Vagina (tissue), 2 donors: ENCODE data around the gene KCNMB2. TPM values are rescaled to one million over a fixed set of nuclear protein-coding genes. Genes with fewer than 3 reads are reported as not detected.

Experiments used
- DNase-seq, 2 donors: peaks; one replicate each; pipeline ENCODE4 v3.0.0-alpha.2; 2017; ENCODE audit errors: extremely low spot score in 2 of 2
- H3K27ac ChIP-seq: fragments of 200-600 bp; sonication (generic); one replicate; pipeline ENCODE4 v1.5.1; 2019
- H3K27me3 ChIP-seq: fragments of 200-600 bp; sonication (generic); one replicate; pipeline ENCODE4 v1.5.1; 2019
- H3K36me3 ChIP-seq, 2 donors: fragments of 200-600 bp; sonication (generic); one replicate each; pipeline ENCODE4 v1.5.1; 2017 to 2019
- H3K4me1 ChIP-seq: fragments of 200-600 bp; sonication (generic); one replicate; pipeline ENCODE4 v1.5.1; 2019
- H3K4me3 ChIP-seq, 2 donors: fragments of 200-600 bp; sonication (generic); 1 replicate in 1 of 2; 2 replicates in 1 of 2; pipeline ENCODE4 v1.5.1; 2016 to 2019
- H3K9me3 ChIP-seq: fragments of 200-600 bp; sonication (generic); one replicate; pipeline ENCODE4 v1.5.1; 2019
- CTCF ChIP-seq, 3 experiments: fragments of 450-650 bp in 2 of 3; fragments of 200-600 bp in 1 of 3; sonication (generic) in 1 of 3; IDR thresholded peaks; one replicate each; pipeline ENCODE4 v1.5.1; 2017 to 2019; ENCODE audit warnings: antibody characterized with exemption in 3 of 3, mild to moderate bottlenecking in 2 of 3, moderate library complexity in 2 of 3
- POLR2A ChIP-seq, 2 donors: fragments of 450-650 bp; IDR thresholded peaks; one replicate each; pipeline ENCODE4 v1.6.1; 2017; ENCODE audit warnings: antibody characterized with exemption in 2 of 2, mild to moderate bottlenecking in 2 of 2, moderate library complexity in 2 of 2
- POLR2AphosphoS5 ChIP-seq, 2 donors: sonication (generic); formaldehyde crosslinking; IDR thresholded peaks; one replicate each; pipeline ENCODE4 v1.9.0; 2017; ENCODE audit warnings: antibody characterized with exemption in 2 of 2, mild to moderate bottlenecking in 2 of 2, low read depth in 1 of 2; ENCODE audit not compliant: insufficient read depth in 1 of 2
- intact Hi-C: fragments of 100-400 bp; cut with DNase I; formaldehyde crosslinking; loops from one replicate; pipeline ENCODE4 v1.15.1; 2023
- total RNA-seq: library from RNA; depleted of rRNA; stranded (reverse); fragments of >200 nt; gene quantifications from one replicate; pipeline ENCODE4 v1.2.3, GENCODE V29; 2016

Gene KCNMB2
- total RNA-seq, 1 donor from 2014 or later, result 1.5 TPM

- H3K27ac ChIP-seq, result no peak overlapping the region
- H3K36me3 ChIP-seq, result no peaks in the 10 kb centered on the region
- no peak for TF ChIP-seq POLR2AphosphoS5 (IDR thresholded peaks at IDR 0.05; ENCODE audit: insufficient read depth in 1 of 2, low read depth in 1 of 2)
- no peak for TF ChIP-seq CTCF (IDR thresholded peaks at IDR 0.05)
- no peak for TF ChIP-seq POLR2A (IDR thresholded peaks at IDR 0.05)
- no peak for DNase-seq
- no peaks in the 10 kb centered on the region for H3K9me3 ChIP-seq
- no peak overlapping the region for H3K4me3 ChIP-seq
- H3K4me1 ChIP-seq, result no peaks in the 10 kb centered on the region
- H3K27me3 ChIP-seq, result no peaks in the 10 kb centered on the region
- intact Hi-C loops, result no loop called here
Observed at GRCh38 chr3:178680489-178680888, 144.3 kb downstream of the KCNMB2 start.

GRCh38 chr3:178684881-178685590 lies 148.8 kb downstream of the KCNMB2 start:
- H3K27ac ChIP-seq, result no peak overlapping the region
- no peaks in the 10 kb centered on the region for H3K4me1 ChIP-seq
- no peaks in the 10 kb centered on the region for H3K36me3 ChIP-seq
- TF ChIP-seq POLR2AphosphoS5 (IDR thresholded peaks at IDR 0.05; ENCODE audit: insufficient read depth in 1 of 2, low read depth in 1 of 2) (no peak), POLR2A (IDR thresholded peaks at IDR 0.05) (no peak), CTCF (IDR thresholded peaks at IDR 0.05) (no peak)
- DNase-seq, result no peak
- intact Hi-C loops, result no loop called here
- no peaks in the 10 kb centered on the region for H3K27me3 ChIP-seq
- no peak overlapping the region for H3K4me3 ChIP-seq
- no peaks in the 10 kb centered on the region for H3K9me3 ChIP-seq

- H3K36me3 ChIP-seq, result no peaks in the 10 kb centered on the region
- DNase-seq, result no peak
- no peaks in the 10 kb centered on the region for H3K9me3 ChIP-seq
- intact Hi-C loops, result no loop called here
- TF ChIP-seq CTCF (IDR thresholded peaks at IDR 0.05) (no peak), POLR2A (IDR thresholded peaks at IDR 0.05) (no peak), POLR2AphosphoS5 (IDR thresholded peaks at IDR 0.05; ENCODE audit: insufficient read depth in 1 of 2, low read depth in 1 of 2) (no peak)
- no peak overlapping the region for H3K27ac ChIP-seq
- no peaks in the 10 kb centered on the region for H3K4me1 ChIP-seq
- no peaks in the 10 kb centered on the region for H3K27me3 ChIP-seq
- H3K4me3 ChIP-seq, result no peak overlapping the region
Observed at GRCh38 chr3:178685591-178685906, 149.3 kb downstream of the KCNMB2 start.

- H3K27me3 ChIP-seq, result no peaks in the 10 kb centered on the region
- no peak overlapping the region for H3K4me3 ChIP-seq
- H3K4me1 ChIP-seq, result no peaks in the 10 kb centered on the region
- H3K9me3 ChIP-seq, result no peaks in the 10 kb centered on the region
- H3K27ac ChIP-seq, result no peak overlapping the region
- no peak for TF ChIP-seq POLR2AphosphoS5 (IDR thresholded peaks at IDR 0.05; ENCODE audit: insufficient read depth in 1 of 2, low read depth in 1 of 2)
- no peak for TF ChIP-seq POLR2A (IDR thresholded peaks at IDR 0.05)
- no peak for TF ChIP-seq CTCF (IDR thresholded peaks at IDR 0.05)
- DNase-seq, result no peak
- no peaks in the 10 kb centered on the region for H3K36me3 ChIP-seq
- intact Hi-C loops, result no loop called here
Observed at GRCh38 chr3:178686826-178687225, 150.6 kb downstream of the KCNMB2 start.

- intact Hi-C loops, result no loop called here
- Histone ChIP-seq H3K27me3 (no peaks in the 10 kb centered on the region), H3K4me1 (no peaks in the 10 kb centered on the region), H3K36me3 (no peaks in the 10 kb centered on the region), H3K27ac (no peak overlapping the region), H3K9me3 (no peaks in the 10 kb centered on the region), H3K4me3 (no peak overlapping the region)
- no peak for DNase-seq
- TF ChIP-seq CTCF (IDR thresholded peaks at IDR 0.05) (no peak), POLR2AphosphoS5 (IDR thresholded peaks at IDR 0.05; ENCODE audit: insufficient read depth in 1 of 2, low read depth in 1 of 2) (no peak), POLR2A (IDR thresholded peaks at IDR 0.05) (no peak)
Observed at GRCh38 chr3:178690571-178690970, 154.3 kb downstream of the KCNMB2 start.
